ENCODE results near the gene BRPF1. TPM values are rescaled to one million over a fixed set of nuclear protein-coding genes. Genes with fewer than 3 reads are reported as not detected.
A peak's percentile ranks its signal among the peaks of the same experiment; 100 is the strongest.

BRPF1 gene
- total RNA-seq, 1 donor from 2014 or later, result 13.4 TPM

DNA sequence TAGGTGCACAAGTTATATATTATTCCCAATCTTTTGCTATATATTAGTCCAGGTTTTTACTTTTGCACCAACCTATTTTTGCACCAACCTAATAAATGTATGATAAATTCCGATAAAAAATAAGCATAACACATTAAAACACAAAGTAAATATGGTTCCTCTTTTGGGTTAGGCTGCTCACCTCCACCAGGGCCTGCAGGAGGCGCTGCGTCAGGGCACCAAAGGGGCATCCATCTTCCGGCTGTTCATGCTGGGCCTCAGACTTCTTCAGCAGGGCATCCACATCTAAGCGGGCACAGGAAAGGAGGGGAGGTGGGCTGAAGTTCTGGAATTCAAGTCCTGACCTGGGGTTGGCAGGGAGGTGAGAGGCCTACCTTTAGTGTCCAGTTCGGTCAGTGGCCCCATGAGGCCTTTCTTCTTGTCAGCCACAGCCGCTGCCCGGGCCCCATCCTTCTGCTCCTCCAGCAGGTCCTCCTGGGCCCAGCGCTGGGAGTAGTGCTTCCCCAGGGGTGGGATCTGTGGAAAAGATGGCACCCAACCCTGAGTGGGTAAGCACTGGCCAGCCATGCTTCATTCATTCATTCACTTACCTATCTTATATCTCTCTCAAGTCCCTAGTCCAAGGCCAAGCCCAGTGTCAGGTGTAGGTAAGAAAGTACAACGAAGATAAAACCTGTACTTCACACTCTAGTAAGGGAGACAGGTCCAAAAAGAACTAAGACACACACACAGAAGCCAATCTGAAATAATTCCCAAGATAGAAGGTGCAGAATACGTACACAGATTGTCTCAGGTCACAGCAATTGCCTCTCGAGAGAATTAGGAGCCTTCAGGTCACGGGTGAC, 55.5 kb downstream of the BRPF1 start:
- DNase-seq (ENCODE audit: low read depth), result no peak

DNA sequence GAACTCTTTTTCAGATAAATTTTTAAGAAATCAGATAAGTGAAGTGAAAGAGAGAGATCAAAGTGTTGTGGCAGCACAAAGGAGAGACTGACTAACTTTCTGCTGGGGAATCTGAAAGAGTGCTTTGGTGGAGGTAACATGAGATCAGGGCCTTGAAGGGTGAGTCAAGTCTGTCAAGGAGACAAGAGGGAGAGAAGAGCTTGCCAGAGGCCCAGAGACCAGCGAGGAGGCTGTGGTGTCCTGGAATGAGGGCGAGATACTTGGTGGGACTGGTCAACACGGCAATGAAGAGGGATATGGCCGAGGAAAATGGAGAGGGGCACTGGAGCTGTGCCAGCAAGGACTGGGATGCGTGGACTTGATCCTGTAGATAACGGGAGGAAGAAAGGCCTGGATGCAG, 56.2 kb downstream of the BRPF1 start:
- no peak for DNase-seq (ENCODE audit: low read depth)

DNA sequence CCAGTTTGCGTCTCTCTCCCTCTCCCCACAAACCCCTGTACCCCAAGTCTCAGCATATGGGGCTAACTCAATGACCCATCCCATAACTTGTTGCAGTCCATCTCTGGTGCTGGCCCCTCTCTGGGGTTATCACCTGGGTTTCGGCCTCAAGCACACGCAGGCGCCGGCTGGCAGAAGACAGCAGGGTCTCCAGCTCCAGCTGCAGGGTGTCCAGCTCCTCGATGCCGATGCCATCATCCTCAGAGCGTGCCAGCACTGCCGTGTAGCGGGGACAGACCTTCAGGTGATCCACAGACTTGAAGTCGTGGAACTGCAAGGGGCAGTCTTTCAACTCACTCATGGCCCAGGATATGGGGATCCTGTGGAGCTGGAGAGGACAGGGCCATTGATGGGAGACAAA, 59.6 kb downstream of the BRPF1 start:
- no peak for DNase-seq (ENCODE audit: low read depth)

DNA sequence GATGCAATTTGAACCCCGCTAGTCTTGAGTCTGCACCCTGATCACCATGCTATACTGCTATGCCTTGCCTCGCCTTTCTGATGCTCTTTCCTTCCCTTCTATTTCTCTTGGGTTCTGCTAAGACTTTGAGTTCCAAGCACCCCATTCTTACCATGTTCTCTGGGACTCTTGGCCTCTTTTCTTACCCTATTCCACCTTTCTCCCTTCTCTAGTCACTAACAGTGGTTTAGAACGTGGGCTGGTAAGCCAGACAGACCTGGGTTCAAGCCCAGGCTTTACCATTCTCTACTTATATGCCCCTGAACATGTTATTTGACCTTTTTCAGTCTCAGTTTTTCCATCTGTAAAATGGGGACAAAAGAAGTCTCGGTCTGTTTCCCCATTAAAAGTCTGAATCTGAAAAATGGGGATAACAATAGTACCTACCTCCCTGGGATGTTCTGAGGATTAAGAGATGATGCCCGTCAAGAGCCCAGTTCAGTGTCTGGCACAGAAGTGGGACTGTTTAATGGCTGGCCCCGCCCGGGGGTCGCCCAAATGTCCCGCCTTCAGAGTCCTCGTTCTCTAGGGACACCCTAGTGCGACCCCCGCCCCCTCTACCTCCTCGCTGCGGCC, 60.4 kb downstream of the BRPF1 start:
- no peak for DNase-seq (ENCODE audit: low read depth)

DNA sequence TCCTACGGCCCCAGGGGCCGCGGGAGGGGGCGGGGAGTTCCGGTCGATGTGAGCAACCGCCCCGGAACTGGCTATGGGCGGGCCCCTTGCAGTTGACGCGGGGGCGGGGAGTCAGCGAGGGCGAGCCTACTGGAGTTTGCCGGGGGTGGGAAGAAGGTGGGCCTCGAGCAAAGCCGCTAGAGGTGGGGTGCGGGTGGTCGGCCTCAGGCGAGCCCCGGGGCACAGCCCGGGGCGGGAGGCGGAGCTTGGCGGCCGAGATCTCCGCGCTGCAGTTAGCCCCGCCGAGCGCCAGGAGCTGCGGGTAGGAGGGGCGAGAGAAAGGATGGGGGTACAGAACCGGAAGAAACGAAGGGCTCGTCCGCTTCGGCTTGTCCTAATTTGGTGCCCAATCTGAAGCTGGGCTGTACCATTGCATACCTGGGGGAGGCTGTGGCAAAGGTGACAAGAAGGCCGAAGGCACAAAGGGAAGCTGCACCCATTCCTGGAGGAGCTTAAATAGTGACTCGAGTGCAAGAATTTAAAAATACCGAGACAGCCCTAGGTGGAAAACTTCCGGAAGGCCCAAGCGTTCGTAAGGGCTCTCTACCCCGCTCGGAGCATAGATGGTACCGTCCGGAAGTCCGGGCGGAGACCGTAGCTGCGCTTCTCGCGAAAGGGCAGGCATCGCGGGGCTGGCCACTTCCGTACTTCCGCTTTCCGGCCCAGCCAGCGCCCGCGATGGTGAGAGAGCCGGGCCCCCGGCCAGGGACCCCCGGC, 61.0 kb downstream of the BRPF1 start, which contains the start of the genes ARPC4 and TADA3:
Gene ARPC4 (plus strand): TSS at position 678 of the 756 bp plus-strand sequence. CDS start 40 bp downstream, at position 718.
Gene TADA3 (minus strand): TSS at position 69 of the 756 bp plus-strand sequence. CDS start 1,007 bp downstream, outside the sequence.
- peak; percentile 97 for DNase-seq (ENCODE audit: low read depth)

DNA sequence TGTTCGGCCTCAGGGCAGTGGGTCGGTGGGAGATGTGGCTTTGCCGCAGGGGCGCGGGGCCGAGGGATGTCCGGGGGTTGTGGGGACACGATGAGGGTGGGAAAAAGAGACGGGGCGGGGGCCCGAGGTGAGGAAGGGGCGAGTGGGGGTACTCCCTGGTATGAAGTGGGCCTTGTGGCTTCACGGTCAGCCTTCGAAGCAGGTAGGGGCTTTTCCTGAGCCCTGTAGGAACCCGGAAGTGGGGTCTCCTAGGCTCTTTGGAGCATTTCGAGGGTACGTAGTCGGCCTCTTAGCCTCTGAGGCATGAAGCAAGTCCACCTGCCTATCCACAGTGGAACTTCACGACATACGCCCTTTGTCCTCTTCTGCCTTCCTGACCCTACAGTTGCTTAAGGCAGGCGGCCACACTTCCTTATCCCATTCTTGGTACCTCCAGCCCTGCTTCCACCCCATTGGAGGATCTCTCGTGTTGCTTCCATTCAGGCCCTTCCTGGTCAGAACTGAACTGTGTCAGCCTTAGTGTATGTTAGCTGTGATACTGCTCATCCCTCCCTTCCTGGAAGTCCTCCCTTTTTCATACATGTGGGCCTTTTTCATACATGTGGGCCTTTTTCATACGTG, 61.7 kb downstream of the BRPF1 start:
- DNase-seq (ENCODE audit: low read depth), result peak; percentile 41

DNA sequence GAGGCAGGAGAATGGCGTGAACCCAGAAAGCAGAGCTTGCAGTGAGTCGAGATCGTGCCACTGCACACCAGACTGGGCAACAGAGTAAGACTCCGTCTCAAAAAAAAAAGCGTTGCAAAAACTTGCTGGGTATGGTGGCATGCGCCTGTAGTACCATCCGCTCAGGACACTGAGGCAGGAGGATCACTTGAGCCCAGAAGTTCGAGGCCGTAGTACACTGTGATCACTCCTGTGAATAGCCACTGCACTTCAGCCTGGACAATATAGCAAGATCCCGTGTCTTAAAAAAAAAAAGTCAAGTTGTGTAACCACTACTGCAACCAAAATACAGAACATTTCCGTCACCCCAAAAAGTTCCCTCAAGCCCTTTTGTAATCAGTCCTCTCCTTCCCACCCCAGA, 62.9 kb downstream of the BRPF1 start:
- DNase-seq (ENCODE audit: low read depth), result no peak

DNA sequence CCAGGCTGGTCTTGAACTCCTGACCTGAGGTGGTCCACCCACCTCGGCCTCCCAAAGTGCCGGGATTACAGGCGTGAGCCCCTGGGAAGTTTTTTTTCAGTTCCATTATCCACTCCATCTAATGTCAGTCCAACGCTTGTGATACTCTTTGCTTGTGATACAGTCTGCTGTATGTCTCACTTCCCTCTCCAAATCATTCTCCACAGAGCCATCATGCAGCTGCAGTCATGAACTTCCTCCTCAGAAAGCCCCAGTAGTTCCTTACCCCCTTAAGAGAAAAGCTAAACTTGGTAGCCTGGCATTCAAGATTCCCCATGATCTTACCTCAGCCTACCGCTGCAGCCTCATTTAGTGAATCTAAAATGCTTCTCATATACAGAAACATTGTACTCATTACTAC, 63.7 kb downstream of the BRPF1 start:
- no peak for DNase-seq (ENCODE audit: low read depth)

DNA sequence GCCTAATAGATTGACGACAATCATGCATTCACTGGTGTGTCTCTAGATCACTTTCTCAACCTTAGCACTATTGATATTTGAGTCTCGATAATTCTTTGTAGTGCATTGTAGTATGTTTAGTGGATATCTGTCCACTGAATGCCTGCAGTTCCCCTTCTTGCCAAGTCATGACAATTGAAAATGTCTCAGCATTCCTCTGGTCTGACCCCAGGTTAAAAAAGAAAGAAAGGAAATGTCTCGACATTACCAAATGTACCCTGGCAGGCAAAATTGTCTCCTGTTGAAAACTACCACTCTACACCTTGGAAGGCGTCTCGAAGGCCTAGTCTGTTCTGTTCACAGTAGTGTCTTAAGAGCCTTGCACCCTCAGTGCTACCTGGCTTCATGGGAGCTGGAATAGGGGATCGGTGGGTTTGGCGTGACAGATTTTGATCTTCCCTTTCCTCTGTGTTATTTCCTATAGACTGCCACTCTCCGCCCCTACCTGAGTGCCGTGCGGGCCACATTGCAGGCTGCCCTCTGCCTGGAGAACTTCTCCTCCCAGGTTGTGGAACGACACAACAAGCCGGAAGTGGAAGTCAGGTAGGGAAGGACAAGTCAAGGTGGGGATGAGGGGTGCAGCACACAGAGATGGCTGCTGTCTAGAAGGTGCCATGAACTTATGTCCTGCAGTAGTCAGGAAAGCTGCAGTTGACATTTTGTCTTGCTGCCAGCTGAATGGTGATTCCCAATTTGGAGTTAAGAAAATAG, 65.8 kb downstream of the BRPF1 start:
- DNase-seq (ENCODE audit: low read depth), result no peak

Other genes with a start within 250 kb of the BRPF1 start
- not detected in 2 replicates for gene LHFPL4, start 177.9 kb upstream of the BRPF1 start, total RNA-seq
- gene MTMR14, start 82.2 kb upstream of the BRPF1 start, total RNA-seq, result 21.2 and 23.6 TPM in 2 replicates
- gene CPNE9, start 27.9 kb upstream of the BRPF1 start, total RNA-seq, result not detected in 2 replicates
- 18.6 and 31.1 TPM in 2 replicates for gene OGG1, start 18.2 kb downstream of the BRPF1 start, total RNA-seq
- 7.2 TPM in 2 replicates for gene CAMK1, start 38.2 kb downstream of the BRPF1 start, total RNA-seq
- 108 and 110 TPM in 2 replicates for gene TADA3, start 60.7 kb downstream of the BRPF1 start, total RNA-seq
- gene ARPC4, start 61.3 kb downstream of the BRPF1 start, total RNA-seq, result 172 and 208 TPM in 2 replicates
- 12.2 and 17.2 TPM in 2 replicates for gene TTLL3, start 78.5 kb downstream of the BRPF1 start, total RNA-seq
- 34.9 and 43.4 TPM in 2 replicates for gene RPUSD3, start 112.3 kb downstream of the BRPF1 start, total RNA-seq
- gene CIDEC, start 148.5 kb downstream of the BRPF1 start, total RNA-seq, result 0.26 TPM in 1 of 2 replicates, not detected in the other
- gene JAGN1, start 158.9 kb downstream of the BRPF1 start, total RNA-seq, result 41.4 and 50.5 TPM in 2 replicates
- 0.40 and 0.68 TPM in 2 replicates for gene IL17RE, start 171.1 kb downstream of the BRPF1 start, total RNA-seq
- 24.4 and 33.9 TPM in 2 replicates for gene IL17RC, start 185.4 kb downstream of the BRPF1 start, total RNA-seq
- 90.8 and 135 TPM in 2 replicates for gene CRELD1, start 202.1 kb downstream of the BRPF1 start, total RNA-seq
- 1.1 and 1.3 TPM in 2 replicates for gene PRRT3, start 220.7 kb downstream of the BRPF1 start, total RNA-seq

All from myocyte (in vitro differentiated cells).